K562 (cell line): ENCODE results near the gene FCHSD1. TPM values are rescaled to one million over a fixed set of nuclear protein-coding genes. Genes with fewer than 3 reads are reported as not detected.

Experiments
- CSDE1 ChIP-seq, 2 experiments: fragments of 450-650 bp; IDR thresholded peaks; 2 replicates each; pipeline ENCODE4 v1.6.1; 2016; ENCODE audit warnings: mild to moderate bottlenecking in 1 of 2
- DACH1 ChIP-seq: fragments of 450-650 bp; IDR thresholded peaks from 2 replicates; pipeline ENCODE4 v1.6.1; 2018; ENCODE audit not compliant: partially characterized antibody
- EP300 ChIP-seq: IDR thresholded peaks from 2 replicates; pipeline ENCODE4 v1.6.1; 2012; ENCODE audit warnings: low read length, improper control_type of control experiment
- FOXM1 ChIP-seq, 2 experiments: fragments of 450-650 bp in 1 of 2; sonication (generic) in 1 of 2; formaldehyde crosslinking in 1 of 2; IDR thresholded peaks; 2 replicates each; pipeline versions ENCODE4 v1.6.1 to v1.9.0; 2017 to 2022; ENCODE audit warnings: low read depth in 2 of 2, mild to moderate bottlenecking in 2 of 2, missing genetic modification reagents in 1 of 2, moderate library complexity in 1 of 2
- GATA2 ChIP-seq: sonication (generic); formaldehyde crosslinking; IDR thresholded peaks from 2 replicates; pipeline ENCODE4 v1.4.0; 2020; ENCODE audit warnings: mild to moderate bottlenecking, missing genetic modification reagents
- HES1 ChIP-seq: fragments of 450-650 bp; IDR thresholded peaks from 2 replicates; pipeline ENCODE4 v1.6.1; 2016; ENCODE audit warnings: low read depth, mild to moderate bottlenecking, moderate library complexity
- LCOR ChIP-seq: sonication (generic); formaldehyde crosslinking; IDR thresholded peaks from 2 replicates; pipeline ENCODE4 v1.8.0; 2022; ENCODE audit warnings: mild to moderate bottlenecking, missing genetic modification reagents
- MTA1 ChIP-seq: fragments of 450-650 bp; IDR thresholded peaks from 2 replicates; pipeline ENCODE4 v1.6.1; 2017; ENCODE audit warnings: borderline replicate concordance
- NFE2 ChIP-seq: IDR thresholded peaks from 2 replicates; pipeline ENCODE4 v1.6.1; 2014; ENCODE audit warnings: antibody characterized with exemption, low read depth
- RAD21 ChIP-seq, 2 experiments: fragments of 250-450 bp in 1 of 2; fragments of 450-650 bp in 1 of 2; sonication (Bioruptor Pico) in 1 of 2; formaldehyde crosslinking in 1 of 2; IDR thresholded peaks in 1 of 2; conservative IDR thresholded peaks in 1 of 2; 2 replicates each; pipeline versions ENCODE4 v1.4.0 to v1.8.0; 2020 to 2022; ENCODE audit warnings: mild to moderate bottlenecking in 2 of 2, moderate library complexity in 1 of 2
- SIN3B ChIP-seq: fragments of 450-650 bp; IDR thresholded peaks from 2 replicates; pipeline ENCODE4 v1.6.1; 2017; ENCODE audit warnings: low read depth, mild to moderate bottlenecking, moderate library complexity
- SREBF2 ChIP-seq: sonication (generic); formaldehyde crosslinking; IDR thresholded peaks from 2 replicates; pipeline ENCODE4 v1.4.0; 2020; ENCODE audit warnings: mild to moderate bottlenecking, missing genetic modification reagents
- STAT5A ChIP-seq: IDR thresholded peaks from 2 replicates; pipeline ENCODE4 v1.6.1; 2012; ENCODE audit warnings: low read length, inconsistent platforms, borderline replicate concordance
- ZC3H11A ChIP-seq: IDR thresholded peaks from 2 replicates; pipeline ENCODE4 v1.6.1; 2012; ENCODE audit warnings: low read depth, low read length, improper control_type of control experiment
- ZNF121 ChIP-seq: sonication (generic); formaldehyde crosslinking; conservative IDR thresholded peaks from 2 replicates; pipeline ENCODE4 v1.8.0; 2022; ENCODE audit warnings: missing genetic modification reagents
- ZNF311 ChIP-seq: fragments of 250-450 bp; sonication (Bioruptor Pico); IDR thresholded peaks from 2 replicates; pipeline ENCODE4 v1.4.0; 2020; ENCODE audit warnings: mild to moderate bottlenecking, moderate library complexity
- ZNF318 ChIP-seq, 2 experiments: fragments of 450-650 bp; IDR thresholded peaks; 2 replicates each; pipeline ENCODE4 v1.6.1; 2016; ENCODE audit warnings: mild to moderate bottlenecking in 2 of 2, borderline replicate concordance in 1 of 2, low read depth in 1 of 2, moderate library complexity in 1 of 2
- polyA plus RNA-seq, 8 experiments: library from polyadenylated mRNA; depleted of rRNA in 4 of 8; stranded (reverse) in 5 of 8; unstranded in 3 of 8; fragments of >200 nt; fragmentation: Nextera tagmentation in 2 of 8; fragmentation: Illumina TruSeq in 1 of 8; extraction: Ambion mirVana in 2 of 8; extraction: Trizol in 1 of 8; gene quantifications; 2 replicates each; pipeline versions ENCODE4 v1.2.1 to v1.2.3, GENCODE V29; 2011 to 2014; ENCODE audit warnings: inconsistent platforms in 1 of 8, missing spikeins in 1 of 8
- total RNA-seq, 7 experiments: library from RNA; depleted of rRNA in 6 of 7; stranded (reverse); fragments of >200 nt in 6 of 7; fragmentation: Illumina TruSeq in 2 of 7; extraction: Trizol in 2 of 7; gene quantifications; 2 replicates each; pipeline versions ENCODE4 v1.2.1 to v1.2.3, GENCODE V29; 2011 to 2021; ENCODE audit warnings: low replicate concordance in 1 of 7

Gene FCHSD1
- total and polyA plus RNA-seq, 9 of the 15 experiments (the other 6 are each of a cell fraction or from before 2014, with no cell fraction given) = 0.35 to 37.5 (median 13.6) TPM

- TF ChIP-seq GATA2 (CRISPR knock-in tag) (peak; percentile 91), STAT5A (peak; percentile 77), ZNF318 (IDR thresholded peaks at IDR 0.05; ENCODE audit: borderline replicate concordance in 1 of 2, low read depth in 1 of 2) (peak in 1 of 2 experiments; percentile 62; a peak in 1 of 4 replicates), MTA1 (peak; percentile 61), FOXM1 (IDR thresholded peaks at IDR 0.05; ENCODE audit: low read depth) (peak; percentile 69), FOXM1 (CRISPR knock-in tag; IDR thresholded peaks at IDR 0.05; ENCODE audit: low read depth) (no peak), DACH1 (peak; percentile 51), HES1 (peak; percentile 84), ZC3H11A (no peak), NFE2 (peak; percentile 87), LCOR (CRISPR knock-in tag) (peak; percentile 84), SIN3B (no peak), ZNF121 (no peak), CSDE1 (IDR thresholded peaks at IDR 0.05) (no peak), SREBF2 (CRISPR knock-in tag) (no peak), RAD21 (CRISPR knock-in tag; conservative IDR thresholded peaks at IDR 0.05 in 1 of 2, IDR thresholded peaks at IDR 0.05 in 1 of 2) (peak in 1 of 2 experiments; percentile 24; a peak in 2 of 4 replicates), EP300 (peak; percentile 93), ZNF311 (CRISPR knock-in tag) (0 out of 2 replicates have a peak, but pooled peaks have one; percentile 9)
These were observed 40.2 kb upstream of the FCHSD1 start (continued) for GRCh38 chr5:141691286-141691866.
